GM18520 (cell line): Measurements from ENCODE around the gene PPP2R5C.
"Not testable (repeated sequence)": the region's sequence is repeated elsewhere in the genome, so short reads cannot be mapped to it uniquely, and the experiment has no call there.

Experiments
- ATAC-seq: cut with Tn5 transposase; IDR thresholded peaks from one replicate; pipeline ENCODE4 v1.9.1; 2021; ENCODE audit not compliant: unreplicated experiment

PPP2R5C gene

DNA sequence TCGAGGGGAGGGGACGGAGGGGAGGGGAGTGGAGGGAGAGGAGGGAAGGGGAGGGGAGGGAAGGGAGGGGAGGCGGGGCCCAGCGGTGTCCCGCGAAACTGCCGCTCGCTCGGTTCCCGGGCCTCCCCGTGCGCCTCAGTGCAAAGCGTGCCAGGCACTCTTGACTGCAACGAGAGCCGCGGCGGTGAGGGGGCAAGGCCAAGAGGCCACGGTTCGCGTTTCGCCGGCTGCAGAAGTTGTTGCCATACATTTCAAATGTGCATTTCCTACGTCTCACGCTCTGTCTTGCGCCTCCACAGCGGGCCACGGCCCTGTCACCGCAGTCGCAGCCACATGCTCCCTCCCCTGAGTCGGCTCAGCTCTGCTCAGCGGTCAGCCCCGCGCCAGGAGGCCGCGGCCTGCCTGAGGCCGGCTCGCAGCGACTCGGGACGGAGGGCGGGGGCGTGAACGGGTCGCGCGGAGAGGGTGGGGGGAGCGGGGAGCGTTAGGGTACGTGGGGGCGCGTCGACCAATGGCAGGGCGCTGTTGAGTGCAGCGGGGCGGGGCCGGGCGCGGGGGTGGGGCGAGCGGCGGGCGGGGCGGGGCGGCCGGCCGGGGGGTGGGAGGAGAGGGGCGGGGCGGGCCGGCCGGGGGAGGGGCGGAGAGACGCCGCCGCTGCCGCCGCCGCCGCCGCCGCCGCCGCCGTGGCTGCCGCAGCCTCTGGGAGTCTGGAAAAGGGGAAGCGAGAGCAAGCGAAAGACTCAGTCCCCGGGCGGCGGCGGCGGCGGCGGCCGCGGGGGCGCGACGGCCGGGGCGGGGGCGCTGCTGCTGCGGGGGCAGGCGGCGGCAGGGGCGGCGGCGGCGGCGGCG is at the start of gene PPP2R5C:
Gene PPP2R5C (plus strand): TSS at position 678 of the 849 bp plus-strand sequence. CDS start 185 bp downstream, outside the sequence.
- peak; percentile 40 for ATAC-seq

DNA sequence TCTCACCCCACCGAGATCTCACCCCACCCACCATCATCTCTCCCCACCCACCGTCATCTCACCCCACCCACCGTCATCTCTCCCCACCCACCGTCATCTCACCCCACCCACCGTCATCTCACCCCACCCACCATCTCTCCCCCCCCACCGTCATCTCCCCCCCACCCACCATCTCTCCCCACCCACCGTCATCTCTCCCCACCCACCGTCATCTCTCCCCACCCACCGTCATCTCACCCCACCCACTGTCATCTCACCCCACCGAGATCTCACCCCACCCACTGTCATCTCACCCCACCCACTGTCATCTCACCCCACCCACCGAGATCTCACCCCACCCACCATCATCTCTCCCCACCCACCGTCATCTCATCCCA is 49.7 kb upstream of the PPP2R5C start:
- not testable (repeated sequence) for ATAC-seq

DNA sequence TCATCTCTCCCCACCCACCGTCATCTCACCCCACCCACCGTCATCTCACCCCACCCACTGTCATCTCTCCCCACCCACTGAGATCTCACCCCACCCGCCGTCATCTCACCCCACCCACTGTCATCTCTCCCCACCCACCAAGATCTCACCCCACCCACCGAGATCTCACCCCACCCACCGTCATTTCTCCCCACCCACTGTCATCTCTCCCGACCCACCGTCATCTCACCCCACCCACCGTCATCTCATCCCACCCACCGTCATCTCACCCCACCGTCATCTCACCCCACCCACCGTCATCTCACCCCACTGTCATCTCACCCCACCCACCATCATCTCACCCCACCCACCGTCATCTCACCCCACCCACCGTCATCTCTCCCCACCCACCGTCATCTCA is 49.2 kb upstream of the PPP2R5C start:
- ATAC-seq: not testable (repeated sequence)

DNA sequence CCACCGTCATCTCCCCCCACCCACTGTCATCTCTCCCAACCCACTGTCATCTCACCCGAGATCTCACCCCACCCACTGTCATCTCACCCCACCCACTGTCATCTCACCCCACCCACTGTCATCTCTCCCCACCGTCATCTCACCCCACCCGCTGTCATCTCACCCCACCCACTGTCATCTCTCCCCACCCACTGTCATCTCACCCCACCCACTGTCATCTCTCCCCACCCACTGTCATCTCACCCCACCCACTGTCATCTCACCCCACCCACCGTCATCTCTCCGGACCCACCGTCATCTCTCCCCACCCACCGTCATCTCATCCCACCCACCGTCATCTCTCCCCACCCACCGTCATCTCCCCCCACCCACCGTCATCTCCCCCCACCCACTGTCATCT is 48.4 kb upstream of the PPP2R5C start:
- ATAC-seq: not testable (repeated sequence)

DNA sequence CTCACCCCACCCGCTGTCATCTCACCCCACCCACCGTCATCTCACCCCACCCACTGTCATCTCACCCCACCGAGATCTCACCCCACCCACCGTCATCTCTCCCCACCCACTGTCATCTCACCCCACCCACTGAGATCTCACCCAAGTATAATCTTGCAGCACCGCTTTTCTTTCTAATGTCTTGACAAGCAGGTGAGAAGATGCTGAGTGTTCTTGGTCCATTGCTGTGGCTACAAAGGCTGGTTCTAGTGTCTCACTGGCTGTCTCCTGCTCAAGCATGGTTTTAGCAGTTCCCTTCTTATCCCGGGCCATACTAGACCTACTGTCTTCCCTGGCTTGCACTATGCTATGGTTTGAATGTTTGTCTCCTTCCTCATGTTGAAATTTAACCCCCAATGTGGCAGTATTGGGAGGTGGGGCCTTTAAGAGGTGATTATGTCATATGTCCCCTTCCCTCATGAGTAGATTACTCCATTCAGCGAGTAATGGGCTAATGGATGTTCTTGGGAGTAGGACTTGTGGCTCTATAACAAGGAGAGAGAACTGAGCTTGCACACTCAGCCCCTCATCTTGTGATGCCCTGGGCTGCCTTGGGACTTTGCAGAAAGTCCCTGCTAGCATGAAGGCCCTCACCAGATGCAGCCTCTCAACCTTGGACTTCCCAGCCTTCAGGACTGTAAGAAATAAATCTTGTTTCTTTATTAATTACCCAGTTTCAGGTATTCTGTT is 47.7 kb upstream of the PPP2R5C start:
- ATAC-seq: no peak

DNA sequence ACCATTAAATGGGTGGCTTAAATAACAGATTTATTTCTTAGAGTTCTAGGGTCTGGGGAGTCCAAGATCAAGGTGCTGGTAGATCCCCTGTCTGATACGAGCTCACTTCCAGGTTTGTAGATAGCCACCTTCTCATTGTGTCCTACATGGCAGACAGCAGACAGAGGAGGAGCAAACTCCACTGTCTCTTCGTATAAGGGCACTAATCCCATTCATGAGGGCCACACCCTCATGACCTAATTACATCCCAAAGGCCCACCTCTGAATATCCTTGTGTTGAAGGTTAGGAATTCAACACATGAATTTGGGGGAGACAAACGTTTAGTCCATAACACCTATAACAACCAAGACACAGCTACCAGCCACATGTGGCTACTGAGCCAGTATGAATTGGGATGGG is 47.1 kb upstream of the PPP2R5C start:
- ATAC-seq: no peak

DNA sequence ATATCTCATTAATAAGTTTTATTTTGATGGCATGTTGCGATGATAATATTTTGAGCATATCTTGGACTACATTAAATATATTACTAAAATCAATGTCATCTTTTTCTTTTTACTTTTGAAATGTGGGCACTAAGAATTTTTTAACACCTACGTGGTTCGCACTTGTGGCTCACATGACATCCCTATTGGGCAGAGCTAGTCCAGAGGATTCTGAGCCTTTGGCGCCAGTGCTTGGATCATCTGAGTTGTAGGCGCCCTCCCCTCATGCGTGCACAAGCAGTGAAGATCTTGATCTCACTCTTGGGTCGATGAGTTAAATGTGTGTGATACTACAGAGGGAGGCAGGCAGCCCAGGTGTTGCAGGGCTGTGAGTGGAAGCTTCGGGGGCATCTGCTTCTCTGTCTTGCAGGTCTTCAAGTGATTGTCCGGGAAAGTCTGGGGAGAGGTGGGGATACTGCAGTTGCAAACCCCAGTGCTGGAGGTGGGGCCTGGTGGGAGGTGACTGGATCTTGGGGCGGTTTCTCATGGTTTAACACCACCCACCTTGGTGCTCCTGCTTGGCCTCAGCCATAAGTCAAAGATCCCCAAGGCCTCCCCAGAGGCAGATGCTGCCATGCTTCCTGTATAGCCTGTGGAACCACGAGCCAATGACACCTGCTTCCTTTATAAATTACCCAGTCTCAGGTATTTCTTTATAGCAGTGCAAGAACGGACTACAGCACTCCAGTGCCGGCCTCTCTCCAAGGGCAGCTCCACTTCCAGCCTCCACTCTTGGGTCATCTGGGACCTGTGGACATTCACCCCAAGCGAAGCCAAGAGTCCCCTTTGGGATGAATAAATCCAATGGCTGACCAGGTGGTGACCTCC is 46.1 kb upstream of the PPP2R5C start:
- ATAC-seq: no peak

DNA sequence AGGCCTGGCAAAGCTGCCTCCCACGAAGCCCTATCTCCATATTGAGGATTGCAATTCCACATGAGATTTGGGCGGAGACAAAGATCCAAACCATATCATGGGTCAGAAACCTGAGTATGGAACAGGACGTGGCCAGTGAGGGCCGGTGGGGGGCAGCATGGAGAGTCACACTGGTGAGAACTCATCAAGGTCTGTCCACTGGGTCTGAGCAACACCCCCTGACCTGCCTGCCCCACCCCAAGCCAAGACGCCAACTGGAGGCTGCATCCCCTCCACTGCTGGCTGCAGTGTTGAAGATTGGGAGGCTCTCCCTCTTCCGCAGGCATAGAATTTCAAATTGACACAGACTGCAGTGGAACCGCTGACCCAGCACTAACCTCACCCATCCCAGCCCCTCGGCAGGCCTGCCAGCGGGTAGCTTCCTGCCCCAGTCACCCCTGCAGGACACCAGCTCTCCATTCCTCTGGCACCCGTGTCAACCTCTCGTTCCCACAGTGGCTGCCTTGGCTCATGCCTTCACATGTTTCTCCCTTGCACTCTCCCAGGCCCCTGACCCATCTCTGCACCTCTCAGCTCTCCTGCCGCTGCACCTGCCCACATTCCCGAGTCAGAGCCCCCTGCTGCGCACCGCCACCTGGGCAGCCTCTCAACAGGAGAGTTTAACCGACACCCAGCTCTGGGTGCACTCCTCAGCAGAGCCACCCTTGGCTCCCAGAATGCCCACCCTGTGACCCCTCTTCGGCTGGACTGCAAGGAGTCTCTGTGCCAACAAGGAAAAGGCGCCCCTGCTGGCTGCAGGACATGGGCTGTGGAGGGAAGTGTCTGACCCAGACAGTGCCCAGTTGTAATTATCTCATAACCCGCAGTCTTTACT is 45.2 kb upstream of the PPP2R5C start:
- no peak for ATAC-seq

DNA sequence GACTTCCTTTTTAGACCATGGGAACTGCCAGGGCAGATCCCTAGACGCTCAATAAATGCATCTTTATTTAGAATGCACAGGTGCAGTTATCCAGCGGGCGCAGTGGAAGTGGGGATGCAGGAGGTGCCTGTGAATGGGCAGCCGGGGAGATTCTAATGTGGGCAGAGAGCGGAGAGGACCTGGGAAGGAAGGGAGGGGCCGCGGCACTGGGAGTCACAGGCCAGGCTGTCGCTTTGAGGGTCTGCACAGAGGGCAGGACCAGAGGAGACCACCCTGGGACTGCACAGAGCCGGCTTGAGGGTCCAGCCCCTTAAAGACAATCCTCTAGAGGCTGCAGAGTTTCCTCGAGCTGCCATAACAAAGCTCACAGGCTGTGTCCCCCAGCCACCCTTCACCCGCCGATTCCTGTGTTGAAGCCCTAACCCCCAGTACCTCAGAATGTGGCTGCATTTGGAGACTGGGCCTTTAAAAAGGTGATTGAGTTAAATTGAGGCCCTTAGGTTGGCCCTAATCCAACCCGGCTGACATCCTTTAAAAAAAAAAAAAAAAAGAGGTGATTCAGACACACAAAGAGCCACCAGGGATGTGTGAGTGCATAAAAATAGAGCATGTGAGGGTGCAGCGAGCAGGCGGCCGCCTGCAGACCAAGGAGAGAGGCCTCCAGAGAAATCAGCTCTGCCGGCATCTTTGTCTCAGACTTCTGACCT is 44.4 kb upstream of the PPP2R5C start:
- ATAC-seq: no peak

DNA sequence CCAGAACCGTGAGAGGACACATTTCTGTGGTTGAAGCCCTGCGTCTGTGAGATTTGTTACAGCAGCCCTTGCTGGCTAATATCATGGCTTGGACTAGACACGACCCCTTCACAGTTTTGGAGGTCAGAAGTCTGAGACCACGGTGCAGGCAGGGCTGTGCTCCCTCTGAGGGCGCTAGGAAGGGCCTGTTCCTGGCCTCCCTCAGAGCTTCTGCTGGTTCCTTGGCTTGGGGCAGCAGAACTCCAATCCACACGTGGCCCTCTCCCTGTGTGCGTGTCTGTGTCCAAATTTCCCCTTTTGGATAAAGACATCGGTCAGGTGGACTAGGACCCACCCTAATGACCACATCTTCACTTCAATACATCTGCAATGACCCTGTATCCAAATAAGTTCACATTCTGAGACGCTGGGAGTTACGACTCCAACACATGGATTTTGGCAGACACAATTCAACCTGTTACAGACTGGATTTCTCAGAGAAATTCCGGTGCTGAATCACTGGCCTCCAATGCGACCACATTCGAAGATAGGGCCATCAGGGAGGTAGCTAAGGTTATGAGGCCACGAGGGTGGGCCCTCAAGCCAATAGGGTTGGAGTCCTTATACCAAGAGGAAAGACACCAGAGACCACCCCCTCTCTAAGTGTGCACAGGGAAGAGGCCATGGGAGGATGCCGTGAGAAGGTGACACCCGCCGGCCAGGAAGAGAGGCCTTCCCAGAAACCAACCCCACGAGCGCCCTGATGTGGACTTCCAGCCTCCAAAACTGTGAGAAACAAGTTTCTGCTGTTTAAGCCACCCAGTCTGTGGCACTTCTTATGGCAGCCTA is 43.6 kb upstream of the PPP2R5C start:
- ATAC-seq: no peak

DNA sequence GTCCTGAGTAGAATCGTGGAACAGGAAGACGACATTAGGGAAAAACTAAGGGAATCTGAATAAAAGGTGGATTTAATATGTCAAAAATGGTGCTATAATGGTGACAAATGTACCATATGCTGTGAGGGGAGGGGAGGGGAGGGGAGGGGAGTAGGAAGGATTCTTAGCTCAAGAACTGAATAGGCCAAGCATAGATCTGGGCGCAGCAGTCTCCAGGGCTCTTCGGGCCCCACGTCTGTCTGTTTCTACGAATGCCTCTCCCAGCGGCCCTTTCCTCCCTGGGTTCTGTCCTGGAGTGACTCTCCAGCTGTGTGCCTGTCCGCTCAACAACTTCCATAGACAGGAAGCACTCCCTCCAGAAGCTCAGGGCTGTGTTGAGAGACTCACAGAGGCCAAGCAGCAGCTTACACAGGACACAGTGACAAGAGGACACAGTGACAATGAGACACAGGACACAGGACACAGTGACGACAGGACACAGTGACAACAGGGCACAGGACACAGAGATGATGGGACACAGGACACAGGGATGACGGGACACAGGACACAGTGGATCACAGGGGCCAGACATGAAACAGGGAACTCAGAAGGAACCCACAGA is 42.4 kb upstream of the PPP2R5C start:
- ATAC-seq: no peak

DNA sequence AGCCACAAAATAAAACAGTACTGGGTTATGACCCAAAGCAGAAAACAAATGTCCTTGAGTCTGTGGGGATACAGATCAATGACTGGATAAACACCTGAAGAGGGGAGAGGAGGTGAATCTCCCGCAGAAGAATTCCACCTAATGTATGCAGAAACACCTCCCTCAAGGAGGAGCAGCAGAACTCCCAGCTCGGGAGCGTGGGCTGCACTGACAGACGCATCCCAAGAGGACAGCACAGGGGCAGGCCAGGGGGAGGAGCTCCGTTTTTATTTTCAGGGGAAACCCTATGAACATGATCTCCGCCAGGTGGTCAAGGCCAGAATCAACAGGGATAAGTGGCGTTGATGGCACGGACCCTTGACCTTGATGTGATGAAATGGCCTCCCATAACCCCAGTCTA is 41.8 kb upstream of the PPP2R5C start:
- no peak for ATAC-seq

DNA sequence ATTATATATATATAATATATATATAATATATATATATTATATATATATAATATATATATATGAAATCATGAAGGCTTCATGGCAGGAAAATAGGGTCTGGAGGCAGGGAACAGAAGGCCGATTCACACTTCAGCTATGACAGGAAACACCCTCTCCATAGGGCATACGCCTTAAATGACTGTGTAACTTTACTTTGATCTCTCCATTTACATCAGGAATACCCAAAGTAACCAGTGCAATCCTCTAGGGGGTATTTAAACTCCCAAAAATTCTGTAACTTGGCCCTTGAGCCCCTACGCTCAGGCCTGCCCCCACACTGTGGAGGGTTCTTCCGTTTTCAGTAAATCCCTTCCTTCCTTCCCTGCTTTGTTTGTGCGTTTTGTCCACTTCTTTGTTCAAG is 40.4 kb upstream of the PPP2R5C start:
- ATAC-seq: no peak

DNA sequence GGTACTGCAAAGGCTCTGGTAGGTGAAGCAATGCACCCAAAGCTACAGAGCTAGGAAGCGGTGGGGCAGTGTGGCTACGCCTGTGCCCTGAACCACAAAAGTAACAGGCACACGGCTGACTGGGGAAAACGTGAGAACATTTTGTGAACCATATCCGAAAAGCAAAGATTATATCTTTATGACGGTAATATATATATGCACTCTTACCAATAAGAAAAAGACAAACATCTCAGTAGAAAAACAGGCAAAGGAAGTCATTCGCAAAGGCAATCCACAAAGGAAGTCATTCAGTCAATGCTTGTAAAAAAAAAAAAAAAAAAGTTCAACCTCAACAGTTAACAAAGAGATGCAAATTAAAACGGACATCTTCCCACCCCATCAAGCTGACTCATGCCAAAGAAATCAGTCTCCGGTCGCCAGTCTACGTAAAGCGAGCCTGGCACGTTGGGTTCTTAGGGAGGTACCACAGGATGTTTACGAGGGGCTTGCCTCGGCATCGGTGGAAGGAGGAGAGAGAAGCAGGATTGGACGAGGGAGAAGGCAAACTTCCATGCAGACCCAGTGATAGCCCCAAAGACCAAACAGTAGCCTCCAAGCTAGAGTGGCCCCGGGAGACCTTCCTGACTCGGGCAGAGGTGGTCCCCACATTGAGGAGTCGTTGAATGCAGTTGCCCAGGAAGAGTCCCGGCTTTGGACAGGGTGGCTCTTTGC is 39.4 kb upstream of the PPP2R5C start:
- no peak for ATAC-seq

DNA sequence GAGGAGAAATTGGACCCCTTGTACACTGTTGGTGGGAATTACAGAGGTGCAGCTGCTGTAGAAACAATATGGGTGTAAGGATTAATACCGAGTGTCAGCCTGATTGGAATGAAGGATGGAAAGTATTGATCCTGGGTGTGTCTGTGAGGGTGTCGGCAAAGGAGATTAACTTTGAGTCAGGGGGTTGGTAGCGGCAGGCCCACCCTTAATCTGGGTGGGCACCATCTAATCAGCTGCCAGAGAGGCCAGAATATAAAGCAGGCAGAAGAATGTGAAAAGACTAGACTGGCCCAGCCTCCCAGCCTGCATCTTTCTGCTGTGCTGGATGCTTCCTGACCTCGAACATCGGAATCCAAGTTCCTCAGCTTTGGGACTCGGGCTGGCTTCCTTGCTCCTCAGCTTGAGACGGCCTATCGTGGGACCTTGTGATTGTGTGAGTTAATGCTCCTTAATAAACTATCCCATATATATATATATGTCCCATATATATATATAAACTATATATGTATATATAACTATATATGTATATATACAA is 38.4 kb upstream of the PPP2R5C start:
- ATAC-seq: no peak

DNA sequence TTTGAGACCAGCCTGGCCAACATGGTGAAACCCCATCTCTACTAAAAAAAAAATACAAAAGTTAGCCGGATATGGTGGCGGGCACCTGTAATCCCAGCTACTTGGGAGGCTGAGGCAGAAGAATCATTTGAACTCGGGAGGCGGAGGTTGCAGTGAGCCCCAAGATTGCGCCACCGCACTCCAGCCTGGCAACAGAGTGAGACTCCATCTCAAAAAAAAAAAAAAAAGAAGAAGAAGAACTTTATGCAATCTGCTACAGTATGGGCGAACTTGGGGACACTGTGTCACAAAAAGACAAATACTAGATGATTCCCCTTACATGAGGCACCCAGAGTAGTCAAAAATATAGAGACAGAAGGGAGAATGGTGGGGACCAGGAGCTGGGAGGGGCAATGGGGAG is 35.9 kb upstream of the PPP2R5C start:
- not testable (repeated sequence) for ATAC-seq

DNA sequence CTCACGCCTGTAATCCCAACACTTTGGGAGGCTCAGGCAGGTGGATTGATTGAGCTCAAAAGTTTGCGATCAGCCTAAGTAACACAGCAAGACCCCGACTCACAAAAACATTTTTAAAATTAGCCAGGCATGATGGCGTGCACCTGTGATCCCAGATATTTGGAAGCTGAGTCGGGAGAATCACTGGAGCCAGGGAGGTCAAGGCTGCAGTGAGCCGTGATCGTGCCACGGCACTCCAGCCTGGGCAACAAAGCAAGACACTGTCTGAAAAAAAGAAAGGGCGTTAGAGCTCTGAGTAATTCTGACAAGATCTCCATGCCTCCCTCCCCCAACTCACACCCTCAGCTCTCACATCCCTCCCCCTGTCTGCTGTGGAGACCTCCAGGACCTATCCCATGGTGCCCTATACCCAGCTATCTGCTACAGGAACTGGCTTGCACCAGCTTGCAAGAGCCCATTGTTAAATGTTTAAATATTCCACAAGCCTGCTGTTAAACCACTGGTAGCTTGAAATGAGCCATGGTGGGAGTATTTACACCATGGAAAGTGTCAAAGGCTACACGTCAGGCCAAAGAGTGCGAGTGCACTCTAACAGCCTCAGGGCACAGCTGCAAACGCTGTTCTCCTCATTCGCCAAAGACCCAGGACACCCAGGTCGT is 35.1 kb upstream of the PPP2R5C start:
- no peak for ATAC-seq
